Right cardiac atrium (tissue), 5 donors: ENCODE data around the gene ZNF296. TPM values are rescaled to one million over a fixed set of nuclear protein-coding genes. Genes with fewer than 3 reads are reported as not detected.
A peak's percentile ranks its signal among the peaks of the same experiment; 100 is the strongest.

ENCODE experiments used
- ATAC-seq, 2 donors: fragments of 200-7000 bp; cut with Tn5 transposase; one replicate each; pipeline versions ENCODE4 v1.8.0 to v1.9.1; 2020; ENCODE audit warnings: moderate library complexity in 2 of 2, mild to moderate bottlenecking in 1 of 2
- DNase-seq, 3 donors: peaks; one replicate each; pipeline ENCODE4 v3.0.0-alpha.2; 2020
- H3K27ac ChIP-seq: one replicate; pipeline ENCODE4 v1.5.1; 2013; ENCODE audit warnings: mild to moderate bottlenecking, low read length, control low read depth, moderate library complexity
- H3K27me3 ChIP-seq: one replicate; pipeline ENCODE4 v1.6.1; 2013; ENCODE audit not compliant: control insufficient read depth, insufficient read depth
- H3K4me1 ChIP-seq: one replicate; pipeline ENCODE4 v1.6.1; 2013; ENCODE audit warnings: low read length; ENCODE audit not compliant: control insufficient read depth, insufficient read depth
- H3K4me3 ChIP-seq: one replicate; pipeline ENCODE4 v1.5.1; 2013; ENCODE audit warnings: low read length, control low read depth
- H3K9me3 ChIP-seq: one replicate; pipeline ENCODE4 v1.6.1; 2013; ENCODE audit warnings: low read length; ENCODE audit not compliant: control insufficient read depth
- WGBS: extraction: QIAGEN DNeasy Blood & Tissue Kit; methylation state at CpG from one replicate; pipeline ENCODE4 v1.1.7; 2013; 5-methylcytosine and 5-hydroxymethylcytosine counted together
- intact Hi-C, 4 donors: fragments of 100-400 bp; cut with DNase I; formaldehyde crosslinking; loops; one replicate each; pipeline versions ENCODE4 v1.11.0 to v1.14.0; 2022 to 2023
- polyA plus RNA-seq: library from polyadenylated mRNA; stranded (reverse); fragments of 200-250 nt; gene quantifications from one replicate; pipeline ENCODE4 v1.2.3, GENCODE V29; 2013
- total RNA-seq, 4 donors: library from RNA; stranded (reverse); fragmentation: NEBNext Ultra II Directional; extraction: Animal tissue kit (Norgen Biotek cat#: 25700); gene quantifications; one replicate each; pipeline ENCODE4 v1.2.1, GENCODE V29; 2021
- donor health status: healthy with polysubstance abuse.
- donor health status: DM: no; HTN: yes; CAD: no.
- donor health status: DM: no; HTN: no; CAD: no.
- donor health status: DM: no; HTN: yes; CAD: no; lungs with severe emphysema.
- donor health status: DM: yes; HTN: yes; CAD: no.

ZNF296 gene
- total and polyA plus RNA-seq, 5 donors, result 0.25 to 0.35 (median 0.27) TPM; not detected in 1

DNA sequence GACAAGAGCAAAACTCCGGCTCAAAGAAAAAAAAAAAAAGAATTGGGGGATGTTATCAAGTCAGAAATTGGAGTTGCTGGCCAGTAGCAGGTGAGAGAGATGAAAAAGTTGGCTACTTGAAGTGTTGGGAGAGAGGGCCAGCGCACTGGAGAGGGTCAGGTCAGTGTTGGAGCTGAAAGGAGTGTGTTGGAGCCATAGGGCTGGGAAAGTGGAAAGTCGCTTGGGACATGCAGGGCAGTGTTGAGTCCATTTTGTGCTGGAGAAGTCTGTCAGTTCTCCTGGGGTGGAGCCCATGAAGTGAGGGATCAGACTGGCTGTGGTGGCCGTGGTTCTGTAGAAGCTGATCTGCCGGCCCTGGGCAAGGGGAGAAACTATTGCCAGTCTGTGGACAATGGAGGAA, 18.4 kb upstream of the ZNF296 start:
- no peaks in the 10 kb centered on the region for H3K9me3 ChIP-seq
- intact Hi-C loops, result no loop called here
- 74% methylated on average over 5 of the region's 5 CpGs for WGBS
- H3K27ac ChIP-seq, result no peak overlapping the region
- H3K27me3 ChIP-seq, result no peaks in the 10 kb centered on the region
- DNase-seq (no peak), ATAC-seq (no peak)
- H3K4me3 ChIP-seq, result no peak overlapping the region
- peaks cover 15% of the 10 kb centered on the region for H3K4me1 ChIP-seq

DNA sequence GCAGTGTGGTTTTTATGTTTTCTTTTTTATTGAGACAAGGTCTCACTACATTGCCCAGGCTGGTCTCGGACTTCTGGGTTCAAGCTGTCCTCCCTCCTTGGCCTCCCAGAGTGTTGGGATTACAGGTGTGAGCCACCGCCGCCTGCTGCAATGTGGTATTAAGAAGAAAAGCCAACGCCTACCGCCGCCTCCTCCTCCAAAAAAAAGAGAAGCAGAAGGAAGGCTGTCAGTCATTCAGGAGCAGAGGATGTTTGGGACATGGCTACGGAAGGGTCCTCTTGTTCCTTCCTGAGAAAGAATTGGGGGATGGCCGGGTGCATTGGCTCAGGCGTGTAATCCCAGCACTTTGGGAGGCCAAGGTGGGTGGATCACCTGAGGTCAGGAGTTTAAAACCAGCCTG, 17.9 kb upstream of the ZNF296 start:
- Histone ChIP-seq H3K9me3 (no peaks in the 10 kb centered on the region), H3K4me3 (peak overlapping the region; percentile 75), H3K27ac (no peak overlapping the region), H3K4me1 (peaks cover 15% of the 10 kb centered on the region), H3K27me3 (no peaks in the 10 kb centered on the region)
- ATAC-seq (no peak), DNase-seq (no peak)
- intact Hi-C loops, result no loop called here
- 67% methylated on average over 9 of the region's 9 CpGs for whole genome bisulfite sequencing

DNA sequence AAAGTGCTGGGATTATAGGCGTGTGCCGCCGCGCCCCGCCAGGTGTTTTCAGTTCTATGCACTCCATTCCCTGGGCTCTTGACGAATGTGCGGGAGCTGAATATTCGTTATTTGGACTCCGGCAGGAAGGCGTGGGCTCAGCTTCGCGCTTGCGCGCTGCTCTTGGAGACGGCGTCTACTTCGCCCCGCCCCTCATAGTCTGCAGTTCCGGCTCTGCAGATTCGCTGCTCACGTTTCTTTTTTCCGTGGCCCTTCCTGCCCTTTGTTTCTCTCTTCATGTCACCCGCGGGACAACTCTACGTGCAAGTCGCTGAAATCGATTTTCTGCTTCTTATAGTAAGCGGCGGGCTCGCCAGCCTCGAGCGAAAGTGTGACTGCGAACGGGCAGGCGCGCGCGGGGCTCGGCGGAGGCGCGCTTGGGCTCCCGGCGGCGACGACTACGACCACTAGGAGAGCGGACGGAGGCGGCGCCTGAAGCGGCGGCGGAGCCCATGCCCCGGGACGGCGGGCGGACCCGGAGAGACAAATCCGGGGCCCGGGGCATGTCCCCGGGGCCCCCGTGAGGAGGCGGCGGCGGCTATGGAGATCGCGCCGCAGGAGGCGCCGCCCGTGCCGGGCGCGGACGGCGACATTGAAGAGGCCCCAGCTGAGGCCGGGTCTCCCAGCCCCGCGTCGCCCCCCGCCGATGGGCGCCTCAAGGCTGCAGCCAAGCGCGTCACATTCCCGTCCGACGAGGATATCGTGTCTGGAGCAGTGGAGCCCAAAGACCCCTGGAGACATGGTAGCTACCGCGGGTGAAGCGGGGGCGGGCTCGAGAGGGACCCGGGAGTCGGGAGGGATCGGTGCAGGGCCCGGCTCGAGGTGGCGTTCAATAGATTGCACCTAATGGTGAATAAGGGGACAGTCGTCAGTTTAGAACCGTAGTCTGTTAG, 16.7 kb upstream of the ZNF296 start, which contains the start of gene PPP1R37:
Gene PPP1R37 (plus strand): TSS at position 433 of the 932 bp plus-strand sequence. CDS start 147 bp downstream, at position 580.
- intact Hi-C loops, result no loop called here
- Histone ChIP-seq H3K27ac (peak within 1 kb of the TSS; percentile 88), H3K4me1 (peaks cover 8% of the 10 kb centered on the region), H3K27me3 (no peaks in the 10 kb centered on the region), H3K4me3 (peak within 1 kb of the TSS; percentile 75), H3K9me3 (no peaks in the 10 kb centered on the region)
- DNase-seq, result peak; percentile 95 to 97 (median 97)
- ATAC-seq, result peak; percentile 88 to 90
- WGBS, result under 1% methylated on average over 103 of the region's 103 CpGs

DNA sequence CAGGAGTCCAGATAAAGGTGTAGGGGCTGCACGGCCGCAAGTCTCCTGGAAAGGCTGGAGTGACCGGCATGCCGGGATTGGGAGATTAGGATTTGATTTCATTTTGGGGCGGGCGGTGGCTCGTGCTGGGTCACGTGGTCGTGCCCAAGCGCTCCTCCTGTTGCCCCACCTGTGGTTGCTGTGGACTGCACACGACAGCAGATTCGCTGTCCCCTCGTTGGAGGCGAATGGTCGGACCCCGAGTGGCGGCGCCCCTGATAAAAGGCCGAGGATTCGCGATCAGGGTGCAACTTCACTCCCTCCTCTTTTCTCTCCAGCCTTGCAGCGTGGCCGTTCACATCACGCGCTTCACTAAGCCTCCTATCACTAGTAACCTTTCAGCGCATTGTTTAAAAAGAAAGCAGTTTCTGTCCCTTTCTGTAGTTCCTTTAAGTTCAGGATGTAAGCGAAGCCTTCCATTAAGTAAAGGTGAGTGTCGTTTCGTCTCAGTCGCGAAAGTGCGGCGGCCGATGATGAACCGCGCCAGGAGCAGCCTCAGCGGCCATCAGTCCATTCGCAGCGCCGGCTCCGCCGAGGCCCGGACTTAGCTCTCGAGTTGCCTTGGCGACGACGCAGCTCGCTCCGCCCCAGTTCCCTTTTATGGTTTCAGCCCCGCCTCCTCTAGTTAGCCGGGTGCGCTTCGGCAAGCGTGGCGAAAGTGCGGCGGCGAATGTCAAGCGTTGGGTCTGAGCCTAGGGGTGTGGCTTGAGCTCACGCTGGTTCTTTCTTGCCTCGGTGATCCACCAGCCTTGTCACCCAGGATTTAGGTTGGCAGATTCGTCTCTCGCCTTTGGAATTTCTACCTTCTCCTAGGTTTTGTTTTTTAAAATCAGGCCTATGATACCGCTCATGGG, 15.0 kb upstream of the ZNF296 start:
- peak; percentile 93 to 94 for ATAC-seq
- H3K27ac ChIP-seq, result peak overlapping the region; percentile 83
- intact Hi-C loops, result no loop called here
- DNase-seq, result peak; percentile 98 to 100 (median 99)
- peak overlapping the region; percentile 75 for H3K4me3 ChIP-seq
- WGBS, result 7% methylated on average over 64 of the region's 64 CpGs
- H3K4me1 ChIP-seq, result peaks cover 4% of the 10 kb centered on the region
- no peaks in the 10 kb centered on the region for H3K27me3 ChIP-seq
- no peaks in the 10 kb centered on the region for H3K9me3 ChIP-seq

DNA sequence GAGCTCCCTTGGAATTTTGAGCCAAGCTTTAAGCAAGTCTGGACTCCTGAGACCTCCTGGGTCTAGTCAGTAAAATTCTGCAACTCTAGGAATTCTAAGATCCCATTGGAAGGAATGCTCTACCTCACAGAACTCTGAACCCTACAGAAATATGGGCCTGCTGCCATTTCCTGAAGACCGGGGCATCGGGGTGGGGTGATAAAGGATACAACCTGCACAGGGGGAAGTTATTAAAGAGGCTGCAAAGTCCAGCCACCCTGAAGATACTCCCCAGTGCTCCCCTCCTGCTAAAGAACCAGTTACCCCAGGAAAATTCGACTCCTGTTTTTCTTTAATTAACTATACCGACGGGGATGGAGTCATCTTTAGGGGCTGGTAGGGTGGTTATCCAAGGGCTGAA, 14.3 kb upstream of the ZNF296 start:
- DNase-seq (no peak), ATAC-seq (no peak)
- H3K27me3 ChIP-seq, result no peaks in the 10 kb centered on the region
- H3K9me3 ChIP-seq, result no peaks in the 10 kb centered on the region
- H3K4me1 ChIP-seq, result peaks cover 4% of the 10 kb centered on the region
- intact Hi-C loops, result no loop called here
- H3K4me3 ChIP-seq, result no peak overlapping the region
- H3K27ac ChIP-seq, result no peak overlapping the region
- WGBS, result 35% methylated on average over 5 of the region's 5 CpGs

DNA sequence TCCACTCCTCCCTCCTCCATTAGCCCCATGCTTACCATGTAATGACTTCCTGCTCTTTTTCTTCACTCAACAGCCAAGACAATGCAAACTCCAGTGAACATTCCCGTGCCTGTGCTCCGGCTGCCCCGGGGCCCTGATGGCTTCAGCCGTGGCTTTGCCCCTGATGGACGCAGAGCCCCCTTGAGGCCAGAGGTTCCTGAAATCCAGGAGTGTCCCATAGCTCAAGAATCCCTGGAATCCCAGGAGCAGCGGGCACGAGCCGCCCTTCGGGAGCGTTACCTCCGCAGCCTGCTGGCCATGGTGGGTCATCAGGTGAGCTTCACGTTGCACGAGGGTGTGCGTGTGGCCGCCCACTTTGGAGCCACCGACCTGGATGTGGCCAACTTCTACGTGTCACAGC, 13.8 kb upstream of the ZNF296 start:
- Histone ChIP-seq H3K27ac (no peak overlapping the region), H3K9me3 (no peaks in the 10 kb centered on the region), H3K4me3 (no peak overlapping the region), H3K4me1 (peaks cover 4% of the 10 kb centered on the region), H3K27me3 (no peaks in the 10 kb centered on the region)
- intact Hi-C loops, result no loop called here
- DNase-seq (no peak), ATAC-seq (no peak)
- 92% methylated on average over 17 of the region's 17 CpGs for WGBS

DNA sequence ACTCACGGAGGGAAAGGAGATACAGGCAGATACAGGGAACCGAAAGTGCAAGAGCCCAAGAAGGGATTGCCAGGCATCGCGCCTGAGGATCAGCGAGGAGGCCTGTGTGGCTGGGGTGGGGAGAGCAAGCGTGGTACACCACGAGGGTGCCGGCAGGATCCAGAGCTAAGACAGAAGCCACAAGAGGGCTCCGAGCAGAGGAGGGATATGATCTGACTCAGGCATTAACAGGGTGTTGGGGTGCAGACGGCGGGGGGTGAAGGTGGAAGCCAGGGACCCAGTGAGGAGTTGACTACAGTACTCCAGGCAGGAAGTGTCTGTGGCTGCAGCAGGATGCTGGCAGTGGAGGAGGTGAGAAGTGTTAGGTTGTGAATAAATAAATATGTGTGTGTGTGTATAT, 11.3 kb upstream of the ZNF296 start:
- WGBS, result 67% methylated on average over 11 of the region's 11 CpGs
- Histone ChIP-seq H3K4me1 (no peaks in the 10 kb centered on the region), H3K4me3 (no peak overlapping the region), H3K27me3 (no peaks in the 10 kb centered on the region), H3K9me3 (no peaks in the 10 kb centered on the region), H3K27ac (no peak overlapping the region)
- ATAC-seq, result no peak
- intact Hi-C loops, result no loop called here
- peak in 1 of 3 donors; percentile 57 for DNase-seq

DNA sequence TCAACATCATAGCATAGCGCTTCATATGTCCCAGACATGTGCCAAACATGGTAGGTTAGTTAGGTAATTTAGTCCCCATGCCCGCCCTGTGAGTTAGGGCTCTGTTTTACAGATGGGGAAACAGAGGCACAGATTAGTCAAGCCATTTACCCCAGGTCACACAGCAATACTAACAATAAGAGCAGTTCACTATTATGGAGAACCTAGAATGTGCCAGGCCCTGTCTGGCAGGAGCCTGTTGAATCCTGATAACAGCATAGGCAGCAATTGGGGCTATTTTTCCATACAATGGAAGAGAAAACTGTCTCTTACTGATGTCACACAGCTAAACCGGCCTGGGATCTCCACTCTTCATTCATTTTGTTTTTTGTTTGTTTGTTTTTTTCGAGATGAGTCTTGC, 10.2 kb upstream of the ZNF296 start:
- Histone ChIP-seq H3K9me3 (no peaks in the 10 kb centered on the region), H3K4me3 (no peak overlapping the region), H3K4me1 (no peaks in the 10 kb centered on the region), H3K27me3 (no peaks in the 10 kb centered on the region), H3K27ac (no peak overlapping the region)
- intact Hi-C loops, result no loop called here
- WGBS, result 92% methylated on average over 4 of the region's 4 CpGs
- ATAC-seq (no peak), DNase-seq (no peak)

DNA sequence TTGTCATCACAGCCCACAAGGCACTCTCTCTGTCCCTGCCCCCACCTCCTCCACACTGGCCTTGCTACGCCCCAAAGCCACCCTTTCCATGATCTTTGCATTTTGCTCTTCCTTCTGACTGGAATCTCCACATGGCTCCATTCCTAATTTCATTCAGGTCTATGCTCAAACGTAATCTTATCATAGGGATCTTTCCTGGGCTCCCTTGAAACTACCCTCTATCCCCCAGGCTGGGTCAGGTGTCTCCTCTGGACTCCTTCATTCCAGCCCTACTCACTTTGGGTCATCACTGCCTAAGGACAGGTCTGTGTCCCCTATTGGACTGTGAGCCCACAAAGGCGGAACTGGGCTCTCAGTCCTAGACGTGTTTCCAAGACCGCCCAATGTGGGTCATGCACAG, 5.9 kb upstream of the ZNF296 start:
- H3K4me3 ChIP-seq, result no peak overlapping the region
- no peaks in the 10 kb centered on the region for H3K9me3 ChIP-seq
- no peak for ATAC-seq
- H3K27me3 ChIP-seq, result no peaks in the 10 kb centered on the region
- DNase-seq, result no peak
- peaks cover 3% of the 10 kb centered on the region for H3K4me1 ChIP-seq
- 84% methylated on average over 5 of the region's 5 CpGs for WGBS
- no peak overlapping the region for H3K27ac ChIP-seq
- intact Hi-C loops, result no loop called here

DNA sequence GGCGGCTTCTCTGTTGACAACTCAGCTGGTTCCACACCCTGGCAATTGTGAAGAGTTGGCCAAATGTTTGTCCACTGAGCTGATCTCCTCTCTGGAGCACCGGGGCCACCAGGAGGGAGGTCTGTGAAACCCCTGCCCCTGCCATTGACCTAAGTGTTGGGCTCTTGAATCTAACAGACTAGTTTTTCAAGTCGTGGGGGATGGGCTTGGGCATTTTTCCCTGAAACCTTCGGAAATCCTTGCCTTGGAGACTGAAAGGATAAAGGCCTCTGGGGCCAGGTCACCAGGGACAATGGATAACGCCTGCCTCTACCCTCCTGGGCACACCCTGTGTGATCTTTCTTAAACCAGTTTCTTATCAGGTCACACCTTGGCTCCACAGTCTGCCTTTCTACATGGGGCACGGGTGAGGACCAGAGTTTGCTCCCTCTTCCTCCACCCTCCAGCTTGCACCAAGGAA, 3.7 kb upstream of the ZNF296 start:
- intact Hi-C loops, result no loop called here
- Histone ChIP-seq H3K27ac (no peak overlapping the region), H3K4me1 (peaks cover 3% of the 10 kb centered on the region), H3K27me3 (no peaks in the 10 kb centered on the region), H3K9me3 (no peaks in the 10 kb centered on the region), H3K4me3 (peak overlapping the region; percentile 92)
- WGBS, result 7% methylated on average over 6 of the region's 6 CpGs
- DNase-seq (no peak), ATAC-seq (no peak)
